Parathyroid adenoma (tissue), 2 donors: ENCODE results near the gene WNT11.

Source experiments
- H2AFZ ChIP-seq: fragments of 300-600 bp; sonication (generic); one replicate; pipeline ENCODE4 v1.7.0; 2017; ENCODE audit warnings: antibody characterized with exemption, mild to moderate bottlenecking
- H3K27ac ChIP-seq: fragments of 300-600 bp; sonication (generic); one replicate; pipeline ENCODE4 v1.7.0; 2017
- H3K27me3 ChIP-seq: fragments of 300-600 bp; sonication (generic); one replicate; pipeline ENCODE4 v1.7.0; 2017; ENCODE audit warnings: low read length; ENCODE audit not compliant: control insufficient read depth, insufficient read depth
- H3K36me3 ChIP-seq: fragments of 300-600 bp; sonication (generic); one replicate; pipeline ENCODE4 v1.7.0; 2017; ENCODE audit warnings: low read length; ENCODE audit not compliant: control insufficient read depth, insufficient read depth
- H3K4me1 ChIP-seq: fragments of 300-600 bp; sonication (generic); one replicate; pipeline ENCODE4 v1.7.0; 2017; ENCODE audit warnings: control low read depth
- H3K4me2 ChIP-seq: fragments of 300-600 bp; sonication (generic); one replicate; pipeline ENCODE4 v1.7.0; 2017; ENCODE audit warnings: low read length
- H3K4me3 ChIP-seq: fragments of 300-600 bp; sonication (generic); one replicate; pipeline ENCODE4 v1.7.0; 2017; ENCODE audit warnings: low read depth, low read length
- H3K79me2 ChIP-seq: fragments of 300-600 bp; sonication (generic); one replicate; pipeline ENCODE4 v1.7.0; 2017; ENCODE audit warnings: control low read depth
- H3K9ac ChIP-seq: fragments of 300-600 bp; sonication (generic); one replicate; pipeline ENCODE4 v1.7.0; 2017; ENCODE audit warnings: mild to moderate bottlenecking
- H3K9me3 ChIP-seq: fragments of 300-600 bp; sonication (generic); one replicate; pipeline ENCODE4 v1.7.0; 2017; ENCODE audit warnings: low read length; ENCODE audit not compliant: control insufficient read depth
- CTCF ChIP-seq: fragments of 300-600 bp; sonication (generic); IDR thresholded peaks from one replicate; pipeline ENCODE4 v1.7.0; 2017; ENCODE audit warnings: antibody characterized with exemption, mild to moderate bottlenecking
- donor health status: primary hyperparathyroidism.

WNT11 gene

GRCh38 chr11:76156971-76157427 is 49.3 kb downstream of the WNT11 start:
- H3K36me3 ChIP-seq, result no peaks in the 10 kb centered on the region
- no peak overlapping the region for H3K9ac ChIP-seq
- no peak overlapping the region for H2AFZ ChIP-seq
- no peak overlapping the region for H3K27ac ChIP-seq
- H3K4me3 ChIP-seq, result no peak overlapping the region
- no peak overlapping the region for H3K4me2 ChIP-seq
- H3K27me3 ChIP-seq, result no peaks in the 10 kb centered on the region
- H3K79me2 ChIP-seq, result no peaks in the 10 kb centered on the region
- no peaks in the 10 kb centered on the region for H3K9me3 ChIP-seq
- H3K4me1 ChIP-seq, result peaks cover 4% of the 10 kb centered on the region
- TF ChIP-seq CTCF, result no peak

- Histone ChIP-seq H3K9ac (no peak overlapping the region), H3K27ac (no peak overlapping the region), H3K4me2 (no peak overlapping the region), H2AFZ (no peak overlapping the region), H3K27me3 (no peaks in the 10 kb centered on the region), H3K9me3 (no peaks in the 10 kb centered on the region), H3K36me3 (no peaks in the 10 kb centered on the region), H3K4me1 (no peaks in the 10 kb centered on the region), H3K4me3 (no peak overlapping the region), H3K79me2 (no peaks in the 10 kb centered on the region)
- no peak for TF ChIP-seq CTCF
Measured at GRCh38 chr11:76155500-76156227, 50.6 kb downstream of the WNT11 start.

DNA sequence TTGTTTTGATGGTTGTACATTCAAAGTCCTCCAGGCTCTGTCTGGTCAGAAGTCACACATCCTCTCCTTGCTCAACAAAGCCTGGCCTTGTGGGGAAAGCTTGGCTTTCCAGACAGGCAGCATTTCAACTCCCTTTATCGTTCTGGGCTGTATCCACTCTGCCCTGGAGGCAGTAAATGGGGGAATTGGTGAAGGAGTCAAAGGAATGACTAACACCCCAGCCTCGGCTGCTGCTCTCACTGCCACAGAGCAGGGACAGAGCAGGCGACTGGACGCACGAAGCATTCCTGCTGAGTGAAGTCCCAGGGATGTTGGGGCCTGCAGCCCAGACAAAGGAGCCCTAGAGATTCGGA is 52.8 kb downstream of the WNT11 start:
- Histone ChIP-seq H3K27me3 (no peaks in the 10 kb centered on the region), H3K9ac (no peak overlapping the region), H3K9me3 (no peaks in the 10 kb centered on the region), H3K4me3 (no peak overlapping the region), H3K4me1 (no peaks in the 10 kb centered on the region), H3K36me3 (no peaks in the 10 kb centered on the region), H3K79me2 (no peaks in the 10 kb centered on the region), H3K27ac (no peak overlapping the region), H3K4me2 (no peak overlapping the region), H2AFZ (no peak overlapping the region)
- TF ChIP-seq CTCF, result no peak

GRCh38 chr11:76152741-76153570 is 53.3 kb downstream of the WNT11 start:
- no peak overlapping the region for H2AFZ ChIP-seq
- H3K27me3 ChIP-seq, result no peaks in the 10 kb centered on the region
- no peaks in the 10 kb centered on the region for H3K9me3 ChIP-seq
- no peak overlapping the region for H3K4me3 ChIP-seq
- no peak overlapping the region for H3K27ac ChIP-seq
- TF ChIP-seq CTCF, result no peak
- no peak overlapping the region for H3K4me2 ChIP-seq
- H3K36me3 ChIP-seq, result no peaks in the 10 kb centered on the region
- H3K79me2 ChIP-seq, result no peaks in the 10 kb centered on the region
- no peaks in the 10 kb centered on the region for H3K4me1 ChIP-seq
- H3K9ac ChIP-seq, result no peak overlapping the region
